Smooth muscle cell (in vitro differentiated cells): ENCODE measurements around the gene POLA1. TPM values are rescaled to one million over a fixed set of nuclear protein-coding genes. Genes with fewer than 3 reads are reported as not detected.

Experiments used
- DNase-seq: peaks from one replicate; lab custom pipeline; 2025; ENCODE audit not compliant: unreplicated experiment; lab: John Stamatoyannopoulos, UW
- H2AFZ ChIP-seq: fragments of 200-600 bp; sonication (generic); 2 replicates; pipeline ENCODE4 v1.6.0; 2016; ENCODE audit warnings: antibody characterized with exemption, low read depth, mild to moderate bottlenecking
- H3F3A ChIP-seq: fragments of 200-600 bp; sonication (generic); 2 replicates; pipeline ENCODE4 v1.6.0; 2017; ENCODE audit warnings: antibody characterized with exemption, low read depth
- H3K27ac ChIP-seq: fragments of 200-600 bp; sonication (generic); 2 replicates; pipeline ENCODE4 v1.5.1; 2016; ENCODE audit warnings: low read depth, mild to moderate bottlenecking
- H3K27me3 ChIP-seq: fragments of 200-600 bp; sonication (generic); 2 replicates; pipeline ENCODE4 v1.6.1; 2016; ENCODE audit warnings: low read depth, mild to moderate bottlenecking
- H3K36me3 ChIP-seq: fragments of 200-600 bp; sonication (generic); 2 replicates; pipeline ENCODE4 v1.5.1; 2016; ENCODE audit warnings: low read depth
- H3K4me1 ChIP-seq: fragments of 200-600 bp; sonication (generic); 2 replicates; pipeline ENCODE4 v1.5.1; 2016; ENCODE audit warnings: low read depth
- H3K4me2 ChIP-seq: fragments of 200-600 bp; sonication (generic); 2 replicates; pipeline ENCODE4 v1.6.0; 2016; ENCODE audit warnings: mild to moderate bottlenecking
- H3K4me3 ChIP-seq: fragments of 200-600 bp; sonication (generic); 2 replicates; pipeline ENCODE4 v1.5.1; 2016; ENCODE audit warnings: mild to moderate bottlenecking
- H3K79me2 ChIP-seq: fragments of 200-600 bp; sonication (generic); 2 replicates; pipeline ENCODE4 v1.6.0; 2016; ENCODE audit warnings: low read depth, mild to moderate bottlenecking
- H3K9ac ChIP-seq: fragments of 200-600 bp; sonication (generic); 2 replicates; pipeline ENCODE4 v1.6.0; 2016; ENCODE audit warnings: low read depth
- H3K9me3 ChIP-seq: fragments of 200-600 bp; sonication (generic); replicated peaks from 2 replicates; pipeline ENCODE4 v1.5.1; 2016; ENCODE audit warnings: low read depth
- H4K20me1 ChIP-seq: fragments of 200-600 bp; sonication (generic); 2 replicates; pipeline ENCODE4 v1.6.0; 2016; ENCODE audit warnings: low read depth
- CTCF ChIP-seq: fragments of 200-600 bp; sonication (generic); IDR thresholded peaks from 2 replicates; pipeline ENCODE4 v1.5.1; 2017; ENCODE audit warnings: borderline replicate concordance, mild to moderate bottlenecking, antibody characterized with exemption; ENCODE audit not compliant: insufficient read depth, poor library complexity, severe bottlenecking
- WGBS: methylation state at CpG from one replicate; pipeline ENCODE4 v1.1.7; 2016; ENCODE audit warnings: low lambda C conversion rate; 5-methylcytosine and 5-hydroxymethylcytosine counted together
- polyA plus RNA-seq: library from polyadenylated mRNA; unstranded; fragments of >200 nt; fragmentation: Nextera tagmentation; extraction: Ambion mirVana; gene quantifications from 2 replicates; pipeline ENCODE4 v1.2.1, GENCODE V29; 2016
- total RNA-seq: library from RNA; depleted of rRNA; stranded (reverse); fragments of >200 nt; gene quantifications from 2 replicates; pipeline ENCODE4 v1.2.3, GENCODE V29; 2014

Gene POLA1
- total and polyA plus RNA-seq, 2 experiments from 2014 or later, result 5.4 to 11.7 TPM

GRCh38 chrX:24874604-24875247 lies 181.0 kb downstream of the POLA1 start:
- TF ChIP-seq CTCF, result no peak
- Histone ChIP-seq H3K79me2 (no peaks in the 10 kb centered on the region), H3K4me3 (no peak overlapping the region), H3K4me1 (peaks cover 40% of the 10 kb centered on the region), H3F3A (no peaks in the 10 kb centered on the region), H2AFZ (no peak overlapping the region), H3K27me3 (no peaks in the 10 kb centered on the region), H3K9ac (no peak overlapping the region), H3K36me3 (no peaks in the 10 kb centered on the region), H3K9me3 (no peaks in the 10 kb centered on the region), H3K4me2 (no peak overlapping the region), H3K27ac (no peak overlapping the region), H4K20me1 (no peaks in the 10 kb centered on the region)
- WGBS, result 73% methylated on average over 7 of the region's 7 CpGs
- DNase-seq, result no peak

- Histone ChIP-seq H3K4me2 (no peak overlapping the region), H3K36me3 (no peaks in the 10 kb centered on the region), H3K9ac (no peak overlapping the region), H3K4me3 (no peak overlapping the region), H3K4me1 (peaks cover 50% of the 10 kb centered on the region), H3K27me3 (no peaks in the 10 kb centered on the region), H3K9me3 (no peaks in the 10 kb centered on the region), H3F3A (no peaks in the 10 kb centered on the region), H3K79me2 (no peaks in the 10 kb centered on the region), H2AFZ (no peak overlapping the region), H4K20me1 (no peaks in the 10 kb centered on the region), H3K27ac (no peak overlapping the region)
- DNase-seq, result no peak
- TF ChIP-seq CTCF, result no peak
- 95% methylated on average over 9 of the region's 9 CpGs for WGBS
Measured at GRCh38 chrX:24876530-24877287, 183.0 kb downstream of the POLA1 start.

GRCh38 chrX:24877288-24877664 lies 183.6 kb downstream of the POLA1 start:
- Histone ChIP-seq H3K4me1 (peaks cover 50% of the 10 kb centered on the region), H3K27me3 (no peaks in the 10 kb centered on the region), H3K4me3 (no peak overlapping the region), H4K20me1 (no peaks in the 10 kb centered on the region), H3K79me2 (no peaks in the 10 kb centered on the region), H2AFZ (no peak overlapping the region), H3K36me3 (no peaks in the 10 kb centered on the region), H3F3A (no peaks in the 10 kb centered on the region), H3K4me2 (no peak overlapping the region), H3K9me3 (no peaks in the 10 kb centered on the region), H3K9ac (no peak overlapping the region), H3K27ac (no peak overlapping the region)
- no peak for TF ChIP-seq CTCF
- 73% methylated on average over 3 of the region's 3 CpGs for WGBS
- no peak for DNase-seq
